OCI-LY1 (cell line): Measurements from ENCODE around the gene ARAP3.

Experiments
- H2AFZ ChIP-seq: fragments of 200-600 bp; sonication (generic), shearing (Covaris generic); 2 replicates; pipeline ENCODE4 v1.6.0; 2014; ENCODE audit warnings: antibody characterized with exemption, mild to moderate bottlenecking, low read length
- H3F3A ChIP-seq: fragments of 200-600 bp; sonication (generic), shearing (Covaris generic); 2 replicates; pipeline ENCODE4 v1.6.0; 2014; ENCODE audit warnings: mild to moderate bottlenecking, antibody characterized with exemption, low read length, moderate library complexity; ENCODE audit not compliant: insufficient read depth
- H3K27ac ChIP-seq: fragments of 200-600 bp; sonication (generic); 2 replicates; pipeline ENCODE4 v1.5.1; 2014; ENCODE audit warnings: low read length, mixed run types, mild to moderate bottlenecking, low read depth; ENCODE audit not compliant: poor library complexity, severe bottlenecking
- H3K27me3 ChIP-seq: fragments of 200-600 bp; sonication (generic); 2 replicates; pipeline ENCODE4 v1.6.0; 2014; ENCODE audit warnings: antibody characterized with exemption, mild to moderate bottlenecking, low read length, moderate library complexity; ENCODE audit not compliant: insufficient read depth
- H3K36me3 ChIP-seq: fragments of 200-600 bp; sonication (generic); 2 replicates; pipeline ENCODE4 v1.6.1; 2014; ENCODE audit warnings: mild to moderate bottlenecking, antibody characterized with exemption, low read length, moderate library complexity, mixed read lengths; ENCODE audit not compliant: insufficient read depth
- H3K4me1 ChIP-seq: fragments of 200-600 bp; sonication (generic); 2 replicates; pipeline ENCODE4 v1.5.1; 2014; ENCODE audit warnings: mild to moderate bottlenecking, low read length, moderate library complexity; ENCODE audit not compliant: insufficient read depth, severe bottlenecking
- H3K4me2 ChIP-seq: fragments of 200-600 bp; sonication (generic), shearing (Covaris generic); 2 replicates; pipeline ENCODE4 v1.6.1; 2014; ENCODE audit warnings: low read length
- H3K4me3 ChIP-seq: fragments of 200-600 bp; sonication (generic); 2 replicates; pipeline ENCODE4 v1.5.1; 2014; ENCODE audit warnings: low read length, low read depth, mild to moderate bottlenecking, mixed read lengths; ENCODE audit not compliant: poor library complexity, severe bottlenecking
- H3K79me2 ChIP-seq: fragments of 200-600 bp; shearing (Covaris generic); 2 replicates; pipeline ENCODE4 v1.6.1; 2016; ENCODE audit warnings: mixed run types, low read length, mixed read lengths; ENCODE audit not compliant: insufficient read depth
- H3K9ac ChIP-seq: fragments of 200-600 bp; sonication (generic), shearing (Covaris generic); 2 replicates; pipeline ENCODE4 v1.6.1; 2014; ENCODE audit warnings: mild to moderate bottlenecking, low read length, mixed read lengths
- H3K9me2 ChIP-seq: fragments of 200-600 bp; sonication (generic), shearing (Covaris generic); 2 replicates; pipeline ENCODE4 v1.6.1; 2014; ENCODE audit warnings: low read depth, mild to moderate bottlenecking, low read length, mixed read lengths
- H3K9me3 ChIP-seq: fragments of 200-600 bp; shearing (Covaris generic); 2 replicates; pipeline ENCODE4 v1.6.1; 2014; ENCODE audit warnings: low read length, mixed read lengths
- H4K20me1 ChIP-seq: fragments of 200-600 bp; sonication (generic), shearing (Covaris generic); 2 replicates; pipeline ENCODE4 v1.6.0; 2016; ENCODE audit warnings: mild to moderate bottlenecking, low read length; ENCODE audit not compliant: insufficient read depth
- EZH2 ChIP-seq: fragments of 200-600 bp; sonication (generic), shearing (Covaris generic); IDR thresholded peaks from 2 replicates; pipeline ENCODE4 v1.8.0; 2017; ENCODE audit warnings: borderline replicate concordance, mixed run types, mild to moderate bottlenecking, antibody characterized with exemption, low read length, moderate library complexity, mixed read lengths
- TF ChIP-seq, protein P1 (sequence below): fragments of 200-600 bp; sonication (generic), shearing (Covaris generic); IDR thresholded peaks from 2 replicates; pipeline ENCODE4 v1.5.1; 2017; ENCODE audit warnings: mild to moderate bottlenecking, antibody characterized with exemption, low read length, moderate library complexity, mixed read lengths

Gene ARAP3

DNA sequence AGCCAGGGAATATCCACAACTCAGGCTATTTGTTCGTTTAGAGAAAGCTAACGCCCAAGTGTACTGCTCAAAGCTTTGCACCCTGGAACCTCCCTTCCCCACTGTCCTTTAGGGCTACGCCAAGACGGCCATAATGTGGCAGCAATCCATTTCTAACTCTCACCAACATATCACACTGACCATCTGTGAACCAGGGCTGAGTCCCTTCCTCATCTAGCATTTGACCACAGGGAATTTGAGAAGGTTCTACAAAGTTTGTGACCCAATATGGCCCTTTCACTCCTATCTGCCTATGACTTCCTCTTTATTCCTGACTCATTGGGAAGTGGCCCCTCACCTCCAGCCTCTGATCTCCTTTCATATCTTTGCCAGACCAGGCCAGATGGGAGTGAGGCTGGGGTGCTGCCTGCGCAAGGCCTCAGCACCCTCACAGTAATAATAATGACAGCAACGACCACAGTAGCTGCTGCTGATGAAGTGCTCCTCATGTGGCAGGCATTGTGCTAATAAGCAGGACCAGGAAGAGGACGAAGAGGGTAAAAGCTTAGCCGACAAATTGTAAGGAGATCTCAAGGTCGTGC is 9.3 kb upstream of the ARAP3 start:
- Histone ChIP-seq H3K9me2 (no peaks in the 10 kb centered on the region), H2AFZ (no peak overlapping the region), H3K27me3 (peaks cover 5% of the 10 kb centered on the region), H3K4me1 (peaks cover 16% of the 10 kb centered on the region), H3K4me3 (no peak overlapping the region), H3K79me2 (no peaks in the 10 kb centered on the region), H3F3A (no peaks in the 10 kb centered on the region), H3K4me2 (no peak overlapping the region), H3K9ac (no peak overlapping the region), H3K27ac (no peak overlapping the region), H3K9me3 (no peaks in the 10 kb centered on the region), H4K20me1 (no peaks in the 10 kb centered on the region), H3K36me3 (no peaks in the 10 kb centered on the region)
- no peak for TF ChIP-seq EZH2
- TF ChIP-seq, protein P1, sequence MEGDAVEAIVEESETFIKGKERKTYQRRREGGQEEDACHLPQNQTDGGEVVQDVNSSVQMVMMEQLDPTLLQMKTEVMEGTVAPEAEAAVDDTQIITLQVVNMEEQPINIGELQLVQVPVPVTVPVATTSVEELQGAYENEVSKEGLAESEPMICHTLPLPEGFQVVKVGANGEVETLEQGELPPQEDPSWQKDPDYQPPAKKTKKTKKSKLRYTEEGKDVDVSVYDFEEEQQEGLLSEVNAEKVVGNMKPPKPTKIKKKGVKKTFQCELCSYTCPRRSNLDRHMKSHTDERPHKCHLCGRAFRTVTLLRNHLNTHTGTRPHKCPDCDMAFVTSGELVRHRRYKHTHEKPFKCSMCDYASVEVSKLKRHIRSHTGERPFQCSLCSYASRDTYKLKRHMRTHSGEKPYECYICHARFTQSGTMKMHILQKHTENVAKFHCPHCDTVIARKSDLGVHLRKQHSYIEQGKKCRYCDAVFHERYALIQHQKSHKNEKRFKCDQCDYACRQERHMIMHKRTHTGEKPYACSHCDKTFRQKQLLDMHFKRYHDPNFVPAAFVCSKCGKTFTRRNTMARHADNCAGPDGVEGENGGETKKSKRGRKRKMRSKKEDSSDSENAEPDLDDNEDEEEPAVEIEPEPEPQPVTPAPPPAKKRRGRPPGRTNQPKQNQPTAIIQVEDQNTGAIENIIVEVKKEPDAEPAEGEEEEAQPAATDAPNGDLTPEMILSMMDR: no peak

DNA sequence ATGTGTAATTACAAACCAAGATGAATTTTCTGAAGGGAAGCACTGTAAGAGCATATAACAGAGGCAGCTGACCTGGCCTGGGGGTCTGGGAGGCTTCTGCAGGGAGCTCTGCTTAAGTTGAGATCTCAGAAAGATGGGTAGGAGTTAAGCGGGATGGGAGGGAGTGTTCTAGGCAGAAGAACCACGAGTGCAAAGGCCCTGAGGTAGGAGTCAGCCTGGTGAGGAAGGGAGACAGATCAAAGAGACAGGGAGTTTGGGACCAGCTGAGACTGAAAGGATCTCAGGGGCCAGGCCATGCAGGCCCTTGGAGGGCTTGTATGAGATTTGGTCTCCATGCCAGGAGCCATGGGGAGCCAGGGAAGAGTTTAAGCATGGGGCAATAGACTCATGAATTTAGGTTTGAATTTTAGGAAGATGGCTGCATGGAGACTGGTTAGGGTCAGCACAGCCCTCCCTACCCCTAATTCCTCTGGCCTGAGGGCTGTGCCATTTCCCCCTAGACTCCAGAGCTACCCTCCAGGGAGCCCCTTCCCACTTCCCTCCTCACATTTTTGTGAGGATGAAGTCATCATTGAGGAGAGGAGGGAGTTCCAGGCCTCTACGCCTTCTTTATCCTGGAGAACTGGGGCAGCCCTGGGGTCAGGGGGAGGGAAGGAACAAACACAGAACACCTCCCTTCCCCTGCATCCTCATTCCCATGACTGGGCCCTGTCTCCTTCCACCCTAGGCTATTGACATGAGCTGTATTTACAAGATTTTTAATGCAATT is 4.8 kb upstream of the ARAP3 start:
- TF ChIP-seq, protein P1: no peak
- no peak for TF ChIP-seq EZH2
- Histone ChIP-seq H4K20me1 (no peaks in the 10 kb centered on the region), H3K4me2 (no peak overlapping the region), H3K9me3 (no peaks in the 10 kb centered on the region), H3K9ac (no peak overlapping the region), H3K4me1 (peaks cover 3% of the 10 kb centered on the region), H3K27me3 (peaks cover 5% of the 10 kb centered on the region; the same call in 1 of the 2 replicates), H3K9me2 (no peaks in the 10 kb centered on the region), H3K4me3 (no peak overlapping the region), H2AFZ (no peak overlapping the region), H3K27ac (no peak overlapping the region), H3F3A (no peaks in the 10 kb centered on the region), H3K36me3 (no peaks in the 10 kb centered on the region), H3K79me2 (no peaks in the 10 kb centered on the region)

GRCh38 chr5:141685591-141685990 is 3.6 kb upstream of the ARAP3 start:
- H3K4me2 ChIP-seq: no peak overlapping the region
- no peaks in the 10 kb centered on the region for H3K79me2 ChIP-seq
- H3K36me3 ChIP-seq: no peaks in the 10 kb centered on the region
- no peak overlapping the region for H2AFZ ChIP-seq
- no peaks in the 10 kb centered on the region for H3K27me3 ChIP-seq
- no peaks in the 10 kb centered on the region for H4K20me1 ChIP-seq
- H3F3A ChIP-seq: no peaks in the 10 kb centered on the region
- no peak overlapping the region for H3K27ac ChIP-seq
- H3K9me3 ChIP-seq: no peaks in the 10 kb centered on the region
- TF ChIP-seq, protein P1: no peak
- no peak for TF ChIP-seq EZH2
- no peaks in the 10 kb centered on the region for H3K4me1 ChIP-seq
- no peak overlapping the region for H3K4me3 ChIP-seq
- H3K9ac ChIP-seq: no peak overlapping the region
- H3K9me2 ChIP-seq: no peaks in the 10 kb centered on the region
